HCT116 (cell line): Measurements from ENCODE around the gene HNRNPH3. TPM values are rescaled to one million over a fixed set of nuclear protein-coding genes. Genes with fewer than 3 reads are reported as not detected.

Source experiments
- ATAC-seq: fragments of 200-7000 bp; cut with Tn5 transposase; 2 replicates; pipeline ENCODE4 v1.9.1; 2020; ENCODE audit warnings: mild to moderate bottlenecking, moderate library complexity
- BruUV-seq: library from RNA; stranded (reverse); fragments of 400-500 nt; replicated peaks from 2 replicates; lab custom pipeline; 2021; lab: Mats Ljungman, UMichigan
- CTCF ChIA-PET: fragments of 300-600 bp; sonication (Branson Sonifier 250); formaldehyde crosslinking; loops from one replicate; lab custom pipeline; 2021; ENCODE audit warnings: antibody characterized with exemption; lab: Charles Lee
- POLR2A ChIA-PET: fragments of 300-600, 350-600 bp; sonication (Branson Sonifier 250); formaldehyde crosslinking; loops from one replicate; lab custom pipeline; 2021; ENCODE audit warnings: antibody characterized with exemption; lab: Charles Lee
- RAD21 ChIA-PET, 2 experiments: fragments of 300-600 bp; sonication (Branson Sonifier 250); formaldehyde crosslinking; loops; one replicate each; lab custom pipeline; 2023; ENCODE audit warnings: low total read pairs in 2 of 2; ENCODE audit not compliant: uncharacterized antibody in 2 of 2, unreplicated experiment in 2 of 2, low non-redundant PET in 1 of 2; lab: Charles Lee
- DNase-seq: peaks from one replicate; pipeline ENCODE4 v3.0.0-alpha.2; 2010; ENCODE audit warnings: low read depth, low spot score
- H2AFZ ChIP-seq: fragments of 200-600 bp; shearing (Covaris generic), sonication (generic); 2 replicates; pipeline ENCODE4 v1.6.1; 2017; ENCODE audit warnings: low read depth, mixed run types, mixed read lengths, antibody characterized with exemption, low read length; ENCODE audit not compliant: poor library complexity, severe bottlenecking
- H3K27ac ChIP-seq: 2 replicates; pipeline ENCODE4 v1.5.1; 2012; ENCODE audit warnings: low read depth, low read length
- H3K27me3 ChIP-seq: fragments of 200-600 bp; sonication (generic); 2 replicates; pipeline ENCODE4 v1.6.1; 2016; ENCODE audit warnings: mixed run types, low read length, mixed read lengths; ENCODE audit not compliant: insufficient read depth
- H3K36me3 ChIP-seq, 2 experiments: fragments of 200-500 bp in 1 of 2; fragments of 200-600 bp in 1 of 2; sonication (Bioruptor generic) in 1 of 2; sonication (generic) in 1 of 2; 2 replicates each; pipeline versions ENCODE4 v1.5.1 to v1.6.1; 2014 to 2016; ENCODE audit warnings: low read length in 2 of 2, inconsistent platforms in 1 of 2, mixed read lengths in 1 of 2, mixed run types in 1 of 2; ENCODE audit not compliant: insufficient read depth in 2 of 2, control insufficient read depth in 1 of 2
- H3K4me1 ChIP-seq, 2 experiments: fragments of 200-600 bp in 1 of 2; sonication (generic) in 1 of 2; 2 replicates each; pipeline versions ENCODE4 v1.5.1 to v1.6.1; 2012 to 2017; ENCODE audit warnings: low read length in 2 of 2, inconsistent platforms in 1 of 2, mild to moderate bottlenecking in 1 of 2, mixed read lengths in 1 of 2, mixed run types in 1 of 2, moderate library complexity in 1 of 2; ENCODE audit not compliant: insufficient read depth in 2 of 2, control insufficient read depth in 1 of 2
- H3K4me2 ChIP-seq: fragments of 200-600 bp; sonication (generic); 2 replicates; pipeline ENCODE4 v1.6.1; 2017; ENCODE audit warnings: mixed run types, low read length, mixed read lengths
- H3K4me3 ChIP-seq, 2 experiments: fragments of 200-600 bp in 1 of 2; sonication (generic) in 1 of 2; replicated peaks in 1 of 2; 2 replicates each; pipeline ENCODE4 v1.5.1; 2011 to 2016; ENCODE audit warnings: low read length in 2 of 2, control low read depth in 1 of 2, low read depth in 1 of 2, mild to moderate bottlenecking in 1 of 2, mixed read lengths in 1 of 2, mixed run types in 1 of 2
- H3K79me2 ChIP-seq: fragments of 200-600 bp; sonication (generic); 2 replicates; pipeline ENCODE4 v1.6.1; 2017; ENCODE audit warnings: mild to moderate bottlenecking, mixed run types, low read length, moderate library complexity, mixed read lengths; ENCODE audit not compliant: insufficient read depth
- H3K9ac ChIP-seq: fragments of 200-600 bp; sonication (generic); 2 replicates; pipeline ENCODE4 v1.6.1; 2016; ENCODE audit warnings: low read length, mixed read lengths
- H3K9me2 ChIP-seq: fragments of 200-600 bp; sonication (generic), shearing (Covaris generic); 2 replicates; pipeline ENCODE4 v1.6.1; 2017; ENCODE audit warnings: mixed run types, mild to moderate bottlenecking, moderate library complexity; ENCODE audit not compliant: insufficient read depth
- H3K9me3 ChIP-seq, 2 experiments: fragments of 200-500 bp in 1 of 2; fragments of 200-600 bp in 1 of 2; sonication (Bioruptor generic) in 1 of 2; sonication (generic) in 1 of 2; 2 replicates each; pipeline ENCODE4 v1.6.1; 2014 to 2017; ENCODE audit warnings: low read length in 2 of 2, mixed read lengths in 2 of 2, inconsistent platforms in 1 of 2, low read depth in 1 of 2, mild to moderate bottlenecking in 1 of 2, mixed run types in 1 of 2, moderate library complexity in 1 of 2; ENCODE audit not compliant: control insufficient read depth in 1 of 2, insufficient read depth in 1 of 2
- H4K20me1 ChIP-seq: fragments of 200-600 bp; sonication (generic), shearing (Covaris generic); 2 replicates; pipeline ENCODE4 v1.6.1; 2017; ENCODE audit warnings: mixed run types, mild to moderate bottlenecking, moderate library complexity; ENCODE audit not compliant: insufficient read depth
- CBX3 ChIP-seq: IDR thresholded peaks from 2 replicates; pipeline ENCODE4 v1.6.1; 2012; ENCODE audit warnings: low read depth
- CEBPB ChIP-seq: IDR thresholded peaks from 2 replicates; pipeline ENCODE4 v1.6.1; 2012; ENCODE audit warnings: low read depth
- ELF1 ChIP-seq: IDR thresholded peaks from 2 replicates; pipeline ENCODE4 v1.6.1; 2012; ENCODE audit warnings: low read depth, borderline replicate concordance
- EZH2 ChIP-seq: fragments of 200-600 bp; sonication (generic); IDR thresholded peaks from 2 replicates; pipeline ENCODE4 v1.6.1; 2017; ENCODE audit warnings: antibody characterized with exemption, mixed run types
- JUND ChIP-seq: IDR thresholded peaks from 2 replicates; pipeline ENCODE4 v1.6.1; 2012
- MAX ChIP-seq: IDR thresholded peaks from 2 replicates; pipeline ENCODE4 v1.6.1; 2012
- POLR2AphosphoS5 ChIP-seq: IDR thresholded peaks from 2 replicates; pipeline ENCODE4 v1.6.1; 2011; ENCODE audit warnings: mild to moderate bottlenecking, low read depth, low read length, moderate library complexity
- SIN3A ChIP-seq: IDR thresholded peaks from 2 replicates; pipeline ENCODE4 v1.6.1; 2012; ENCODE audit warnings: low read depth
- SP1 ChIP-seq: IDR thresholded peaks from 2 replicates; pipeline ENCODE4 v1.6.1; 2012; ENCODE audit warnings: low read depth
- SRF ChIP-seq: IDR thresholded peaks from 2 replicates; pipeline ENCODE4 v1.6.1; 2012; ENCODE audit warnings: low read depth
- TCF7L2 ChIP-seq: IDR thresholded peaks from 2 replicates; pipeline ENCODE4 v1.7.0; 2011; ENCODE audit warnings: borderline replicate concordance, inconsistent platforms; ENCODE audit not compliant: insufficient read depth, insufficient read length; ENCODE audit errors: extremely low read depth
- YY1 ChIP-seq: IDR thresholded peaks from 2 replicates; pipeline ENCODE4 v1.6.1; 2011; ENCODE audit warnings: low read length, low read depth, moderate library complexity, mild to moderate bottlenecking; ENCODE audit not compliant: insufficient replicate concordance; ENCODE audit errors: extremely low read depth
- ZNF274 ChIP-seq: fragments of 200-500 bp; sonication (Bioruptor generic); IDR thresholded peaks from 2 replicates; pipeline ENCODE4 v1.6.1; 2014; ENCODE audit warnings: mild to moderate bottlenecking, low read depth, low read length, inconsistent platforms
- intact Hi-C: fragments of 100-400 bp; cut with micrococcal nuclease; formaldehyde crosslinking; loops from 2 replicates; pipeline ENCODE4 v1.10.0; 2022
- total RNA-seq: library from RNA; stranded (reverse); gene quantifications from one replicate; pipeline ENCODE4 v1.2.1, GENCODE V29; 2021; ENCODE audit not compliant: unreplicated experiment
- TF ChIP-seq, protein P1 (sequence below): IDR thresholded peaks from 2 replicates; pipeline ENCODE4 v1.6.1; 2011; ENCODE audit warnings: mild to moderate bottlenecking, low read length, moderate library complexity; ENCODE audit not compliant: insufficient replicate concordance; ENCODE audit errors: extremely low read depth
- TF ChIP-seq, protein P2 (sequence below): IDR thresholded peaks from 2 replicates; pipeline ENCODE4 v1.6.1; 2012; ENCODE audit warnings: low read depth

HNRNPH3 gene
- total RNA-seq, 1 experiment from 2014 or later: 126 TPM

- no peaks in the 10 kb centered on the region for H3K79me2 ChIP-seq
- no TSS peak for BruUV-seq
- H3K9ac ChIP-seq: no peak overlapping the region
- intact Hi-C loops: loop anchor here (10.0 kb wide), 1 partner anchor 531 kb away; no protein-coding TSS in a partner anchor
- no peaks in the 10 kb centered on the region for H3K9me2 ChIP-seq
- no peak overlapping the region for H2AFZ ChIP-seq
- ChIA-PET RAD21 (no interaction called here), POLR2A (no interaction called here), CTCF (no interaction called here)
- H3K4me1 ChIP-seq: no peaks in the 10 kb centered on the region
- H4K20me1 ChIP-seq: no peaks in the 10 kb centered on the region
- no peak for TF ChIP-seq ELF1
- TF ChIP-seq CEBPB: no peak
- no peak for TF ChIP-seq MAX
- TF ChIP-seq SP1: no peak
- no peak for TF ChIP-seq SIN3A
- no peak for TF ChIP-seq ZNF274
- no peak for TF ChIP-seq POLR2AphosphoS5
- no peak for TF ChIP-seq JUND
- no peak for TF ChIP-seq YY1
- no peak for TF ChIP-seq SRF
- TF ChIP-seq, protein P1, sequence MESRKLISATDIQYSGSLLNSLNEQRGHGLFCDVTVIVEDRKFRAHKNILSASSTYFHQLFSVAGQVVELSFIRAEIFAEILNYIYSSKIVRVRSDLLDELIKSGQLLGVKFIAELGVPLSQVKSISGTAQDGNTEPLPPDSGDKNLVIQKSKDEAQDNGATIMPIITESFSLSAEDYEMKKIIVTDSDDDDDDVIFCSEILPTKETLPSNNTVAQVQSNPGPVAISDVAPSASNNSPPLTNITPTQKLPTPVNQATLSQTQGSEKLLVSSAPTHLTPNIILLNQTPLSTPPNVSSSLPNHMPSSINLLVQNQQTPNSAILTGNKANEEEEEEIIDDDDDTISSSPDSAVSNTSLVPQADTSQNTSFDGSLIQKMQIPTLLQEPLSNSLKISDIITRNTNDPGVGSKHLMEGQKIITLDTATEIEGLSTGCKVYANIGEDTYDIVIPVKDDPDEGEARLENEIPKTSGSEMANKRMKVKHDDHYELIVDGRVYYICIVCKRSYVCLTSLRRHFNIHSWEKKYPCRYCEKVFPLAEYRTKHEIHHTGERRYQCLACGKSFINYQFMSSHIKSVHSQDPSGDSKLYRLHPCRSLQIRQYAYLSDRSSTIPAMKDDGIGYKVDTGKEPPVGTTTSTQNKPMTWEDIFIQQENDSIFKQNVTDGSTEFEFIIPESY: no peak
- TF ChIP-seq, protein P2, sequence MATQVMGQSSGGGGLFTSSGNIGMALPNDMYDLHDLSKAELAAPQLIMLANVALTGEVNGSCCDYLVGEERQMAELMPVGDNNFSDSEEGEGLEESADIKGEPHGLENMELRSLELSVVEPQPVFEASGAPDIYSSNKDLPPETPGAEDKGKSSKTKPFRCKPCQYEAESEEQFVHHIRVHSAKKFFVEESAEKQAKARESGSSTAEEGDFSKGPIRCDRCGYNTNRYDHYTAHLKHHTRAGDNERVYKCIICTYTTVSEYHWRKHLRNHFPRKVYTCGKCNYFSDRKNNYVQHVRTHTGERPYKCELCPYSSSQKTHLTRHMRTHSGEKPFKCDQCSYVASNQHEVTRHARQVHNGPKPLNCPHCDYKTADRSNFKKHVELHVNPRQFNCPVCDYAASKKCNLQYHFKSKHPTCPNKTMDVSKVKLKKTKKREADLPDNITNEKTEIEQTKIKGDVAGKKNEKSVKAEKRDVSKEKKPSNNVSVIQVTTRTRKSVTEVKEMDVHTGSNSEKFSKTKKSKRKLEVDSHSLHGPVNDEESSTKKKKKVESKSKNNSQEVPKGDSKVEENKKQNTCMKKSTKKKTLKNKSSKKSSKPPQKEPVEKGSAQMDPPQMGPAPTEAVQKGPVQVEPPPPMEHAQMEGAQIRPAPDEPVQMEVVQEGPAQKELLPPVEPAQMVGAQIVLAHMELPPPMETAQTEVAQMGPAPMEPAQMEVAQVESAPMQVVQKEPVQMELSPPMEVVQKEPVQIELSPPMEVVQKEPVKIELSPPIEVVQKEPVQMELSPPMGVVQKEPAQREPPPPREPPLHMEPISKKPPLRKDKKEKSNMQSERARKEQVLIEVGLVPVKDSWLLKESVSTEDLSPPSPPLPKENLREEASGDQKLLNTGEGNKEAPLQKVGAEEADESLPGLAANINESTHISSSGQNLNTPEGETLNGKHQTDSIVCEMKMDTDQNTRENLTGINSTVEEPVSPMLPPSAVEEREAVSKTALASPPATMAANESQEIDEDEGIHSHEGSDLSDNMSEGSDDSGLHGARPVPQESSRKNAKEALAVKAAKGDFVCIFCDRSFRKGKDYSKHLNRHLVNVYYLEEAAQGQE: no peak
- no peak for TF ChIP-seq TCF7L2
- no peak for TF ChIP-seq CBX3
- TF ChIP-seq EZH2: no peak
- no peak overlapping the region for H3K4me3 ChIP-seq
- no peak overlapping the region for H3K4me2 ChIP-seq
- DNase-seq: no peak
- peaks cover 0 to 2% of the 10 kb centered on the region in 2 experiments; a peak in 2 of 4 replicates for H3K36me3 ChIP-seq
- no peaks in the 10 kb centered on the region for H3K9me3 ChIP-seq
- no peak for ATAC-seq
- no peak overlapping the region for H3K27ac ChIP-seq
- H3K27me3 ChIP-seq: no peaks in the 10 kb centered on the region
These were observed 32.4 kb downstream of the HNRNPH3 start for GRCh38 chr10:68364101-68364886.
